Measurements from ENCODE around the gene KIAA0825.

GRCh38 chr5:94244921-94245320 is 373.5 kb downstream of the KIAA0825 start:
- no peak for TF ChIP-seq EZH2 (IDR thresholded peaks at IDR 0.05; ENCODE audit: borderline replicate concordance, low read length)
- TF ChIP-seq, protein P1, sequence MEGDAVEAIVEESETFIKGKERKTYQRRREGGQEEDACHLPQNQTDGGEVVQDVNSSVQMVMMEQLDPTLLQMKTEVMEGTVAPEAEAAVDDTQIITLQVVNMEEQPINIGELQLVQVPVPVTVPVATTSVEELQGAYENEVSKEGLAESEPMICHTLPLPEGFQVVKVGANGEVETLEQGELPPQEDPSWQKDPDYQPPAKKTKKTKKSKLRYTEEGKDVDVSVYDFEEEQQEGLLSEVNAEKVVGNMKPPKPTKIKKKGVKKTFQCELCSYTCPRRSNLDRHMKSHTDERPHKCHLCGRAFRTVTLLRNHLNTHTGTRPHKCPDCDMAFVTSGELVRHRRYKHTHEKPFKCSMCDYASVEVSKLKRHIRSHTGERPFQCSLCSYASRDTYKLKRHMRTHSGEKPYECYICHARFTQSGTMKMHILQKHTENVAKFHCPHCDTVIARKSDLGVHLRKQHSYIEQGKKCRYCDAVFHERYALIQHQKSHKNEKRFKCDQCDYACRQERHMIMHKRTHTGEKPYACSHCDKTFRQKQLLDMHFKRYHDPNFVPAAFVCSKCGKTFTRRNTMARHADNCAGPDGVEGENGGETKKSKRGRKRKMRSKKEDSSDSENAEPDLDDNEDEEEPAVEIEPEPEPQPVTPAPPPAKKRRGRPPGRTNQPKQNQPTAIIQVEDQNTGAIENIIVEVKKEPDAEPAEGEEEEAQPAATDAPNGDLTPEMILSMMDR (conservative IDR thresholded peaks at IDR 0.05 in 1 of 2, IDR thresholded peaks at IDR 0.05 in 1 of 2; ENCODE audit: extremely low read depth in 1 of 2, insufficient read depth in 1 of 2, low read depth in 1 of 2, low read length in 2 of 2) = no peak
